SK-N-SH treated with all-trans-retinoic acid at 6 μM for 48 hours (cell line): ENCODE measurements around the gene TMEM125.

Source experiments
- ARNTL ChIP-seq: fragments of 450-650 bp; formaldehyde crosslinking; IDR thresholded peaks from 2 replicates; pipeline ENCODE4 v1.5.0; 2020; ENCODE audit warnings: low read depth, mild to moderate bottlenecking, moderate library complexity, borderline replicate concordance
- CSRNP3 ChIP-seq: fragments of 250-450 bp; sonication (Bioruptor Pico); IDR thresholded peaks from 2 replicates; pipeline ENCODE4 v1.5.1; 2021; ENCODE audit warnings: mild to moderate bottlenecking, moderate library complexity
- ISL1 ChIP-seq: fragments of 250-450 bp; sonication (Bioruptor Pico); IDR thresholded peaks from 2 replicates; pipeline ENCODE4 v2.1.2; 2022; ENCODE audit warnings: mild to moderate bottlenecking, moderate library complexity
- PATZ1 ChIP-seq: fragments of 250-450 bp; sonication (Bioruptor Pico); IDR thresholded peaks from 2 replicates; pipeline ENCODE4 v1.8.0; 2020; ENCODE audit warnings: mild to moderate bottlenecking, moderate library complexity, borderline replicate concordance
- RARB ChIP-seq: fragments of 250-450 bp; sonication (Bioruptor Pico); IDR thresholded peaks from 2 replicates; pipeline ENCODE4 v1.8.0; 2021; ENCODE audit warnings: mild to moderate bottlenecking, moderate library complexity
- ZNF565 ChIP-seq: fragments of 450-650 bp; formaldehyde crosslinking; conservative IDR thresholded peaks from 2 replicates; pipeline ENCODE4 v1.5.0; 2020; ENCODE audit warnings: low read depth, mild to moderate bottlenecking, moderate library complexity
- ZNF70 ChIP-seq: fragments of 450-650 bp; formaldehyde crosslinking; IDR thresholded peaks from 2 replicates; pipeline ENCODE4 v1.5.0; 2020; ENCODE audit warnings: mild to moderate bottlenecking, moderate library complexity
- ZNF8 ChIP-seq: fragments of 450-650 bp; formaldehyde crosslinking; IDR thresholded peaks from 2 replicates; pipeline ENCODE4 v1.5.0; 2020; ENCODE audit warnings: mild to moderate bottlenecking, moderate library complexity

GRCh38 chr1:43308635-43309404, 39.0 kb downstream of the TMEM125 start:
- TF ChIP-seq ISL1 (CRISPR knock-in tag) = no peak
- no peak for TF ChIP-seq ZNF8 (CRISPR knock-in tag)
- TF ChIP-seq ZNF70 (CRISPR knock-in tag) = no peak
- TF ChIP-seq ZNF565 = no peak
- no peak for TF ChIP-seq CSRNP3 (CRISPR knock-in tag)
- no peak for TF ChIP-seq PATZ1
- TF ChIP-seq RARB (CRISPR knock-in tag) = no peak
- TF ChIP-seq ARNTL (CRISPR knock-in tag) = no peak
